Aorta (tissue), 5 donors: ENCODE results near the gene PRRT1B. TPM values are rescaled to one million over a fixed set of nuclear protein-coding genes. Genes with fewer than 3 reads are reported as not detected.

Experiments used
- ATAC-seq: fragments of 200-7000 bp; cut with Tn5 transposase; one replicate; pipeline ENCODE4 v1.9.1; 2022; ENCODE audit warnings: moderate library complexity; ENCODE audit not compliant: low FRiP score
- DNase-seq, 2 donors: peaks; one replicate each; pipeline ENCODE4 v3.0.0-alpha.2; 2020
- H3K27ac ChIP-seq, 2 donors: one replicate each; pipeline ENCODE4 v1.5.1; 2013; ENCODE audit warnings: low read length in 2 of 2, mild to moderate bottlenecking in 2 of 2, moderate library complexity in 2 of 2, control low read depth in 1 of 2, inconsistent platforms in 1 of 2, low read depth in 1 of 2
- H3K27me3 ChIP-seq, 2 donors: one replicate each; pipeline ENCODE4 v1.6.1; 2013; ENCODE audit warnings: control low read depth in 1 of 2, low read length in 1 of 2, mild to moderate bottlenecking in 1 of 2, moderate library complexity in 1 of 2; ENCODE audit not compliant: insufficient read depth in 2 of 2, control insufficient read depth in 1 of 2
- H3K36me3 ChIP-seq, 2 donors: one replicate each; pipeline ENCODE4 v1.6.1; 2013; ENCODE audit warnings: control low read depth in 1 of 2, low read length in 1 of 2, mild to moderate bottlenecking in 1 of 2; ENCODE audit not compliant: insufficient read depth in 2 of 2, control insufficient read depth in 1 of 2
- H3K4me1 ChIP-seq, 2 donors: one replicate each; pipeline ENCODE4 v1.6.1; 2013; ENCODE audit warnings: low read length in 2 of 2, control low read depth in 1 of 2, mild to moderate bottlenecking in 1 of 2, moderate library complexity in 1 of 2; ENCODE audit not compliant: insufficient read depth in 2 of 2, control insufficient read depth in 1 of 2
- H3K4me3 ChIP-seq, 2 donors: one replicate each; pipeline ENCODE4 v1.5.1; 2013; ENCODE audit warnings: low read length in 2 of 2, control low read depth in 1 of 2, mild to moderate bottlenecking in 1 of 2
- H3K9me3 ChIP-seq: one replicate; pipeline ENCODE4 v1.6.1; 2013; ENCODE audit warnings: mild to moderate bottlenecking, low read length; ENCODE audit not compliant: control insufficient read depth
- WGBS, 2 donors: extraction: QIAGEN DNeasy Blood & Tissue Kit; methylation state at CpG; one replicate each; pipeline ENCODE4 v1.1.7; 2013; 5-methylcytosine and 5-hydroxymethylcytosine counted together
- intact Hi-C, 2 donors: fragments of 100-400 bp; cut with DNase I; formaldehyde crosslinking; loops; one replicate each; pipeline versions ENCODE4 v1.14.2 to v1.15.0; 2022
- long read RNA-seq, 2 donors: library from polyadenylated mRNA; unstranded; transcript quantifications; one replicate each; pipeline ENCODE4 v2.0.0, GENCODE V29; 2020 to 2021
- polyA plus RNA-seq, 2 donors: library from polyadenylated mRNA; stranded (reverse); fragments of 200-250 nt; gene quantifications; one replicate each; pipeline ENCODE4 v1.2.3, GENCODE V29; 2013
- total RNA-seq, 2 donors: library from RNA; stranded (reverse); fragmentation: NEBNext Ultra II Directional; extraction: Animal tissue kit (Norgen Biotek cat#: 25700); gene quantifications; one replicate each; pipeline ENCODE4 v1.2.1, GENCODE V29; 2021
- donor health status: healthy with polysubstance abuse.
- donor health status: Bipolar disorder and iron deficiency.
- donor health status: DM: no; HTN: no; CAD: no.
- donor health status: DM: no; HTN: no; CAD: no.
- donor health status: DM: yes; HTN: yes; CAD: no.

PRRT1B gene
- total RNA-seq = not detected
- not detected for polyA plus RNA-seq
- long read RNA-seq, donor 1 = 0 reads
- long read RNA-seq, donor 2 = 0 reads

GRCh38 chr9:131545003-131545785 lies at the start of gene PRRT1B:
Gene PRRT1B, plus strand, starts transcription at chr9:131545523. Its CDS starts 93 bp downstream, at chr9:131545616.
- DNase-seq = peak in 1 of 2 donors; percentile 35
- intact Hi-C loops = no loop called here
- 13 to 16% methylated on average over 47 to 50 of the region's 50 CpGs for WGBS, 2 donors

GRCh38 chr9:131495785-131496184 lies 49.5 kb upstream of the PRRT1B start:
- DNase-seq = no peak
- Histone ChIP-seq H3K9me3 (no peaks in the 10 kb centered on the region), H3K27me3 (no peaks in the 10 kb centered on the region), H3K4me1 (no peaks in the 10 kb centered on the region), H3K4me3 (no peak overlapping the region), H3K36me3 (peaks cover 0 to 10% of the 10 kb centered on the region in 2 donors), H3K27ac (no peak overlapping the region)
- intact Hi-C loops = no loop called here
- ATAC-seq = no peak
- 78 to 82% methylated on average over 22 of the region's 22 CpGs for WGBS, 2 donors

More at GRCh38 chr9:131545003-131545785, at the start of gene PRRT1B:
- no peaks in the 10 kb centered on the region for H3K4me1 ChIP-seq
- no peak within 1 kb of the TSS for H3K27ac ChIP-seq
- H3K27me3 ChIP-seq = no peaks in the 10 kb centered on the region
- H3K9me3 ChIP-seq = peaks cover 8% of the 10 kb centered on the region
- no peak for ATAC-seq
- H3K4me3 ChIP-seq = no peak within 1 kb of the TSS
- no peaks in the 10 kb centered on the region for H3K36me3 ChIP-seq

GRCh38 chr9:131496844-131497405 lies 48.4 kb upstream of the PRRT1B start:
- intact Hi-C loops = no loop called here
- Histone ChIP-seq H3K4me1 (no peaks in the 10 kb centered on the region), H3K27me3 (no peaks in the 10 kb centered on the region), H3K4me3 (no peak overlapping the region), H3K36me3 (peaks cover 0 to 5% of the 10 kb centered on the region in 2 donors), H3K9me3 (no peaks in the 10 kb centered on the region), H3K27ac (no peak overlapping the region)
- DNase-seq (no peak), ATAC-seq (no peak)
- WGBS, 2 donors = 71 to 75% methylated on average over 10 of the region's 10 CpGs

- no peaks in the 10 kb centered on the region for H3K9me3 ChIP-seq
- intact Hi-C loops = no loop called here
- ATAC-seq = no peak
- H3K36me3 ChIP-seq = peaks cover 0 to 5% of the 10 kb centered on the region in 2 donors
- WGBS, 2 donors = 64 to 77% methylated on average over 7 of the region's 7 CpGs
- no peak overlapping the region for H3K27ac ChIP-seq
- DNase-seq = no peak
- no peaks in the 10 kb centered on the region for H3K27me3 ChIP-seq
- H3K4me1 ChIP-seq = no peaks in the 10 kb centered on the region
- H3K4me3 ChIP-seq = no peak overlapping the region
Measured at GRCh38 chr9:131499254-131499767, 46.0 kb upstream of the PRRT1B start.

- 71 to 74% methylated on average over 12 of the region's 12 CpGs for WGBS, 2 donors
- peaks cover 0 to 5% of the 10 kb centered on the region in 2 donors for H3K36me3 ChIP-seq
- ATAC-seq = no peak
Measured at GRCh38 chr9:131500377-131500776, 44.9 kb upstream of the PRRT1B start.

DNA sequence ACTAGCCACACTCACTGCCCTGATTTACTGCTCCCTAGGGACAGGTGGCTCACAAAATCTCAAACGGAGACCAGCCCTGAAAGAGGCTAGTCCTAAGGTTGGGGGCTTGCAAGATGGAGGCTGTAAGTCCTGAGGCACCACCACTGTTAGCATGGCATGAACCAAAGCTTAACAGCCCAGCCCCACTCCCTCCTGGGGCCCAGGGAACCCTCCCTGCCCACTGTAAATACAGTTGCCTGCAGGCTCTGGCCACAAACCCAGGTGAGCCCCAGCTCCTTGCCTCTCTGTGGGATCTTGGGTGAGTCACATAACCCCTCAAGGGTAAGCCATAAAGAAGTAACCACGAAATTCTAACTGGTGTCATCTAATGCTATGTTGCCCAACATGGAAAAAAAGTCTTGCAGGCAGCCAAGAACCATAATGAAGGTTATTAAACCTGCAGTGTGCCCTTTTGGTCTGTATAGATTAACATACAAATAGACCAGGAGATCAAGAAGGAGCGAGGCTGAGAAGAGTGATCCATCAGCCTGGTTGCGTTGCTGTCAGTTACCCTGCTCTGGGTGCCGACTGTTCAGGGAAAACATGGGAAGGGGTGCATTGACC lies 44.3 kb upstream of the PRRT1B start:
- no peak overlapping the region for H3K27ac ChIP-seq
- intact Hi-C loops = loop anchor here in 1 of 2 donors (10.0 kb wide), 1 partner anchor 244 kb away; the partner anchor contains the start of gene RAPGEF1

More at GRCh38 chr9:131500377-131500776, 44.9 kb upstream of the PRRT1B start:
- DNase-seq = no peak
- no peaks in the 10 kb centered on the region for H3K9me3 ChIP-seq
- no peak overlapping the region for H3K27ac ChIP-seq
- no peaks in the 10 kb centered on the region for H3K4me1 ChIP-seq
- H3K27me3 ChIP-seq = no peaks in the 10 kb centered on the region
- intact Hi-C loops = loop anchor here in 1 of 2 donors (10.0 kb wide), 1 partner anchor 244 kb away; the partner anchor contains the start of gene RAPGEF1
- no peak overlapping the region for H3K4me3 ChIP-seq

DNA sequence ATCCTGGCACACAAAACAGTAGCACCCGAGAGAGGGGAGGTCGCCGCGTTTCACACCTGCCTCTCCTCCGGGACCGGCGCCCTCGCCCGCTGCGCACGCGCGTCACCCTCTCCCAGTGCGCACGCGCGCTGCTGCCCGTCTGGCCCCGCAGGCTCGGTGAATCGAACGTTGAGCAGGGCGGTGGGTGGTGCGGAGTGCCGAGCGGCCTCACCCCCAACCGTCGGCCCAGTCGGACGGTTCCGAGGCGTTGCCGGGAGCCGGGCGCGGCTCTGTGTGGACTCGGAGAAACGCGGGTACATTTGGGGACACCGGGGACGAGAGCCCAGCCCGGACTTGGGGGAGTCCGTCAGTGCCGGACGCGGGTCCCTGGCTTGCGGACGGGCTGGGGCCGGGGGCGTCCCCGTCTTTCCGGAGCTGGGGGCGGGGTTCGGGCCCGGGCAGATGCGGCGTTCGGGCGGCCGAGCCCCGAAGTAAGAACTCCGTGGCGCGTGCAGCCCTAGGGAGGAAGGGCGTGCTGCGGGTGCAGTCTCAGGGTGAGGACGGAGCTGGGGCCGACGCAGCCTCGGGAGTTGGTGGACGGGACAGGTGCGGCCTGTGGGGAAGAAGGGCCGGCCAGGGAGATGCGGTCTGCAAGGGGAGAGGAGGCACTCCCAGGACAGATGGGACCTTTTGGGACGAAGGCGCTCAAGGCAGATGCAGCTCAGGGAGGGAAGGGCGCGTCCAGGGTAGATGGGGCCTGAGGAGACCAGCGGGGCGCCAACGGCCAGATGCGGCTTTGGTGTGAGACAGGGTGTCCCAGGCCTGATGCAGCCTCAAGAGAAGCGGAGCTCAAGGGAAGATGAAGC lies 42.3 kb upstream of the PRRT1B start, which contains the start of gene POMT1:
Gene POMT1, plus strand, starts transcription at position 138 of the 845 bp plus-strand sequence. CDS start 1,301 bp downstream, outside the sequence.
- no peaks in the 10 kb centered on the region for H3K4me1 ChIP-seq
- DNase-seq = peak; percentile 91 to 95
- 0% methylated on average over 69 to 83 of the region's 83 CpGs for WGBS, 2 donors
- ATAC-seq = peak; percentile 95
- intact Hi-C loops = loop anchor here in 1 of 2 donors (10.0 kb wide), 1 partner anchor 242 kb away; the partner anchor contains the start of gene RAPGEF1
- no peak within 1 kb of the TSS for H3K27ac ChIP-seq
- H3K27me3 ChIP-seq = no peaks in the 10 kb centered on the region
- no peaks in the 10 kb centered on the region for H3K9me3 ChIP-seq
- H3K4me3 ChIP-seq = peak within 1 kb of the TSS; percentile 35 to 48
- H3K36me3 ChIP-seq = no peaks in the 10 kb centered on the region

More for the DNA sequence above, 44.3 kb upstream of the PRRT1B start:
- 50 to 52% methylated on average over 5 of the region's 5 CpGs for WGBS, 2 donors
- Histone ChIP-seq H3K4me3 (no peak overlapping the region), H3K27me3 (no peaks in the 10 kb centered on the region), H3K9me3 (no peaks in the 10 kb centered on the region), H3K4me1 (no peaks in the 10 kb centered on the region), H3K36me3 (peaks cover 0 to 4% of the 10 kb centered on the region in 2 donors)
- ATAC-seq = no peak
- no peak for DNase-seq
